A204.1 (cell line): Measurements from ENCODE around the gene IL1R2.
"Not testable (repeated sequence)": the region's sequence is repeated elsewhere in the genome, so short reads cannot be mapped to it uniquely, and the experiment has no call there.

Experiments
- FAIRE-seq: peaks from 2 replicates; lab custom pipeline; 2012; peaks lifted over from hg19 to GRCh38; lab: Jason Lieb, UNC

The IL1R2 gene

DNA sequence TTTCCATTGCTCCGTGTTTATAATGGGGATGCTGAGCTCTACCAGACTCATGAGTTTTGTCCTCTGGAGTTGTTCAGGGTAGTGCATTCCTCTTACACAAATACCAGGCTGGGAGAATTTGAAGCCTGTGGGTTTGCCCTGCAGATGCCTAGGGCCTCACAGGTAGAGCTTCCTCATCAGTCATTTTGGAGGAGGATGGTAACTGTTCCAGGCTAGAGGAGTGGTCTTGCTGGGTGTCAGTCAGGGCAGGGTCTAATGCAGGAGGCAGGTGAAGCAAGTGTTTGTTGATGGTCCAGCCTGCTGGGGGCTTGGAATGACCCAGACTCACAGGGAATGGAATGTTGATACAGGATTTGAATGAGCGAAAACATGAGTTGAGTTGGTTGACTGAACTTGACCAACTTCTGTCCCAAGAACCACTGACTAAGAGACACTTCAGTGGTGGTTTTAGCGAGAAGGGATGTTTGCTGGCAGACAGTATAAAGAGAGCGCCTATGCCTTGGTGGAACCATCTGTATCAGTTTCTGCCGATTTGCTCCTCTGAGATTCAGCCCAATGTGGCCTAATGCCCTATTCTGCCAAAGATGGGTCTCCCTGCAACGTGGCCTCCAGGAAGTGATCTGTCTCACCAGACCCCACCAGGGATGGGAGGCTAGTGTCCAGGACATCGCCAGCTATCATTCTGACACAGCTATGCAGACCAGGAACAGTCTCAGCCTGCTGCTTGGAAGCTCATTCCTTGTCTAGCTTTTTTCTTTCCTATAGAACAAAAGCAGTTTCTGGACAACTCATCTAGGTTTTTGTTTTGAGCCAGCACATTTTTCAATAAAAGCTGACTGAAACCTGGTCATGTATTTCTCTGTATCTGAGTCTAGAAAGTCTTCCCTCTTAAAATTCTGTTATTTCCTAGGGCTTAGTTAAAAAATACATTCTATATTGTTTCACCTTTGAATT, 9.3 kb downstream of the IL1R2 start:
- no peak for FAIRE-seq

DNA sequence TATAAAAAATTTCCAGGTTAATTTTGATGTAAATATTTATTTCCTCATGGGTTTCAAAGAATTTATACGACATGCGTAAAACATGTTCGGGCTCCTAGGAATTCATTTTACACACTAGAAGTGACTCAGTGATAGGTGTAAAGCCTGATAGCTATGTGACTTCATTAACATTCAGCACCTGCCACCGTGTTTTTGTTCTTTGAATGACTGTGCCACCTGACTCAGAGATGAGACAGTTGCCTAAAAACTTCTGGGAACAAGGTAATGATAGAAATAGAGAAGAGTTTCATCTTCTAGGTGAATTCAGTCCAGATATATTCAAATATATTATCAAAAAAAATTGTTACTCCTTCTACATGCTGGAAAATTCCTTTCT, 10.0 kb downstream of the IL1R2 start:
- no peak for FAIRE-seq

GRCh38 chr2:102002228-102002627, 10.5 kb downstream of the IL1R2 start:
- no peak for FAIRE-seq

DNA sequence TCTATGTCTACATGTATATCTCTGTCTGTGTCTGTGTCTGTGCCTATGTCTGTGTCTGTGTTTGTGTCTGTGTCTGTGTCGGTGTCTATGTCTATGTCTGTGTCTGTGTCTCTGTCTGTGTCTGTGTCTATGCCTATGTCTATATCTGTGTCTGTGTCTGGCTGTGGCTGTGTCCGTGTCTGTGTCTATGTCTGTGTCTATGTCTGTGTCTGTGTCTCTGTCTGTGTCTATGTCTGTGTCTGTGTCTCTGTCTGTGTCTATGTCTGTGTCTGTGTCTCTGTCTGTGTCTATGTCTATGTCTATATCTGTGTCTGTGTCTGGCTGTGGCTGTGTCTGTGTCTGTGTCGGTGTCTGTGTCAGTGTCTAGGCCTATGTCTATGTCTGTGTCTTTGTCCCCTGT, 11.1 kb downstream of the IL1R2 start:
- FAIRE-seq = not testable (repeated sequence)

GRCh38 chr2:102003696-102004095, 11.9 kb downstream of the IL1R2 start:
- FAIRE-seq = no peak

GRCh38 chr2:102004581-102004980, 12.8 kb downstream of the IL1R2 start:
- FAIRE-seq = no peak

GRCh38 chr2:102005449-102005848, 13.7 kb downstream of the IL1R2 start:
- FAIRE-seq = no peak

- no peak for FAIRE-seq
Observed at GRCh38 chr2:102005989-102006885, 14.5 kb downstream of the IL1R2 start.

GRCh38 chr2:102006886-102007278, 15.1 kb downstream of the IL1R2 start:
- FAIRE-seq = no peak

- no peak for FAIRE-seq
Observed at GRCh38 chr2:102008490-102008889, 16.7 kb downstream of the IL1R2 start.

DNA sequence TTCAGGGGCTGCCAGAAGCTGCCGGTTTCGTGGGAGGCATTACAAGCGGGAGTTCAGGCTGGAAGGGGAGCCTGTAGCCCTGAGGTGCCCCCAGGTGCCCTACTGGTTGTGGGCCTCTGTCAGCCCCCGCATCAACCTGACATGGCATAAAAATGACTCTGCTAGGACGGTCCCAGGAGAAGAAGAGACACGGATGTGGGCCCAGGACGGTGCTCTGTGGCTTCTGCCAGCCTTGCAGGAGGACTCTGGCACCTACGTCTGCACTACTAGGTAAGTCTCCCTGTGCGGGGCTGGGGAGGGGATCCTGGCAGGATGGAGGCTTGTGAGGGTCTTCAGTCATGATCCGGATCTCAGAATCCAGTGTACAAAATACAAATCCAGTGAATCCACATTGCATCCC, 17.8 kb downstream of the IL1R2 start:
- FAIRE-seq = no peak

DNA sequence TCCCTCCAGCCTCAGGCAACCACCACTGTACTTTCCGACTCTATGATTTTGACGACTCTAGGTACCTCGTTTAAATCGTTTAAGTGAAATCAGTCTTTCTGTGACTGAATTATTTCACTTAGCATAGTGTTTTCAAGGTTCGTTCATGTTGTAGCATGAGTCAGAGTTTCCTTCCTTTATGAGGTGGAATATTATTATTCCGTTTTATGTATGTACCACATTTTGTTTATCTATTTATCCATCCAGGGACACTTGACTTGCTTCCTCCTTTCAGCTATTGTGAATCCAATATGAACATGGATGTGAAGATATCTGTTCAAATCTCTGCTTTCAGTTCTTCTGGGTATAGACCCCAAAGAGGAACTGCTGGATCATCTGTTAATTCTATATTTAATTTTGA, 19.1 kb downstream of the IL1R2 start:
- FAIRE-seq = no peak

GRCh38 chr2:102012061-102012614, 20.4 kb downstream of the IL1R2 start:
- FAIRE-seq = no peak

- no peak for FAIRE-seq
Observed at GRCh38 chr2:102013206-102014040, 21.7 kb downstream of the IL1R2 start.

DNA sequence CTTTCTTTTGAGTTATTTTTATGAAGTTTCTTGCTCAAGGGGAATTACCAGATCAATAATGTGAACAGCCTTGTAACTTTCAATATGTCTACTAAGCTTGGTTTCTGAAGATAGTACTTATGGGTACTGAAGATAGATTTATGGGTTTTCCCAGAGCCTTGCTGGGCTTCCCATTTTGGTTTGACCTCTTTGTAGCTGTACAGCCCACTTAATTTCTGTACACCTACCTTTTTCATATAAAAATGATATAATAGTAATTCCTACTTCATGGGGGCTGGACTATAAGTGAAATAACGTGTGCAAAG, 22.2 kb downstream of the IL1R2 start:
- no peak for FAIRE-seq

- FAIRE-seq = no peak
Observed at GRCh38 chr2:102015399-102015798, 23.6 kb downstream of the IL1R2 start.

DNA sequence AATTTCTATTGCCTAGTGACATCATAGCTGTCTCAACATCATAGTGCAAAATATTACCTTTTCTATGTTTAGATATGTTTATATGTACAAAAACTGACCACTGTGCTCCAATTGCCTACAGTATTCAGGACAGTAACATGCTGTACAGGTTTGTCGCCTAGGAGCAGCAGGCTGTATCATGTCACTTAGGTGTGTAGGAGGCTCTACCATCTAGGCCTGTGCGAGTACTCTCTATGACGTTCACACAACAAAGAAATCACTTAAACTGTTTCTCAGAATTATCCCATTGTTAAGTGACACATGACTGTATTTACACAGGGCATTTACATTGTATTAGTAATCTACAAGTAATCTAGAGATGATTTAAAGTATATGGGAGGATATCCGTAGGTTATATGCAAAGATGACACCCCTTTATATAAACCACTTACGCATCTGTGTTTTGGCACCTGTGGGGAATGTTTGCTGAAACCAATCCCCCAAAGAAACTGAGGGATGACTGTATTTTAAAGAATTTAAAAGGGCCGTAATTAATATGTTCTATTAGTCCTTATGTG, 24.7 kb downstream of the IL1R2 start:
- FAIRE-seq = no peak

DNA sequence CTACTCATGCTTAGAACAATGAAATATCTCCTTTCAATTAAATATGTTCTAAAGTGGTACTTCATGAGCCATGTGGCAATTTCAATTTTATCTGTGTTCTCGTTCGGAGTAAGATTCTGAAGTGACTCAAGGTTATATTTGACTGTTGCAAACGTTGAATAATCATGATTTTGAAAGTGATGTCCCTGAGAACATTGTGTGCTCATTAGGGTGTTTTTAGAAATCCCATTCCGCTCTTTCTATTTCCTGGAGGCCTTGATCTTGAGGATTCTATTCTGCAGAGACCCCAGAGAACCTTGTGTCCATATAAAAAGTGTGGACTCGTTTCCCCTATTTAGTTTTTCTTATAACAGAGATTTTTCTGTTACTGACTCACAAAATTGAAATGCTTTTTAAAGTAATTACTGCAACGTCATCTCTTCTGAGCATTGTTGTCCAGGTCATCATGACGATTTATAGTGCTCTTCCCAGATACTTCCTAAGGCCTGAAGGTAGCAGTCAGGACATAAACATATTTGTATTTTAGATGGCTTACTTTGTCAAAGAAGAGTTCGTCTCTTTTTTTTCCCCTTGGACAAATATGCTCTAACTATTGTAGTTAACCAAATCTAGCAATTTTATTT, 27.2 kb downstream of the IL1R2 start:
- no peak for FAIRE-seq

DNA sequence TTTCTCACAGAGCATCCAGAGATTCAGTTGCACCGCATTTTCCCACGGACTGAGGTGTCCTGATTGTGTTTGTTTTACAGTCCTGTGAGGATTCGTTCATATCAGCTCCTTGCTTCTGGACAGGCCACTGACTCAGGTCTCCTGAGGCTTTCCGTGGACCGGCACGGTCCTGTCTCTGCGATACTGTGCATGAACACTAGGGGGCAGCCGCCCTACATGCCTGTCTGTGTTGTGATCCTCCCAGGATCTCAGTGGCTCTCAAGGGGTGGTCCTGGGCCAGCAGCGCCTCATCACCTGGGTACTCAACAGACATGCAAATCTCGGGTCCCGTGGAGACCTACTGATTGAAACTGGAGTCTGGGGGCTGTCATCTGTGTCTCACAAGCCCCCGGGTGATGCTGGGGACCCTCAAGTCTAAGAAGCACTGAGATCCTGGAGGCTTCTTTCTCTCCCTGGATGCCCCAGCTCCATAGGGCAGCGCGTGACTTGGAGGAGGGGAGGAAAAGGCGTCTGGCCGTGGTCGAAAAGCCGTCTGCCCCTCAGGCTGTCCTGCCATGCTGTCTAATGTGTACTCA, 28.9 kb downstream of the IL1R2 start:
- no peak for FAIRE-seq

DNA sequence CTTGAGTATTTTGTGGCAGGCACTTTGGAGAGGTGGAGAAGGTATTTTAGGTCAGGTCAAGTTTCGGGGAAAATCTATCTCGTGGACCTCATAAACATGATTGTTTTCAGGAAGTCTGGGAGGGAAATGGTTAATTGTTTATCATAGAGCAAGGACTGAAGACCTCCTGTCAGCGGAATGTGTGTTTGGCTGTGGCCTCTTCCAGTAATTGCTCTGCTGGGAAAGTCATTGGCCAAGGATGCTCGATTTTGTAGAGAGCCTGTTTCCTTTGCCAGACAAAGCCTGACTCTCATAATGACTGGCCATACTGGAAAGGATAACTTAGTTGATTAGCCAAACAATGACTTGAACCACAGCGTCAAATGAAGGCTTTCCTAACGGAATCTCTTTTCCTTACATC, 30.0 kb downstream of the IL1R2 start:
- no peak for FAIRE-seq
